ENCODE data around the gene LYSET.

GRCh38 chr14:93146119-93146518 is 39.0 kb upstream of the LYSET start:
- no peak for TF ChIP-seq CTCF (IDR thresholded peaks at IDR 0.05)
- no peak for TF ChIP-seq TCF7 (CRISPR knock-in tag; IDR thresholded peaks at IDR 0.05; ENCODE audit: low read depth)
- TF ChIP-seq CREM (CRISPR knock-in tag; IDR thresholded peaks at IDR 0.05): no peak
- TF ChIP-seq NFYB (CRISPR knock-in tag; conservative IDR thresholded peaks at IDR 0.05; ENCODE audit: low read depth): no peak

All from WTC11 (cell line).